Neuronal stem cell (in vitro differentiated cells): ENCODE data around the gene FOXL3.
A peak's percentile ranks its signal among the peaks of the same experiment; 100 is the strongest.
"Not testable (repeated sequence)": the region's sequence is repeated elsewhere in the genome, so short reads cannot be mapped to it uniquely, and the experiment has no call there.

Source experiments
- DNase-seq: peaks from one replicate; pipeline ENCODE4 v3.0.0-alpha.2; 2013; ENCODE audit warnings: low spot score
- H2AFZ ChIP-seq: one replicate; pipeline ENCODE4 v1.6.1; 2013; ENCODE audit warnings: mild to moderate bottlenecking, low read length, inconsistent platforms
- H2AK5ac ChIP-seq: 2 replicates; pipeline ENCODE4 v1.6.1; 2013; ENCODE audit warnings: low read depth, mild to moderate bottlenecking, inconsistent platforms, low read length, moderate library complexity, mixed read lengths
- H2BK120ac ChIP-seq: 2 replicates; pipeline ENCODE4 v1.6.1; 2013; ENCODE audit warnings: low read depth, mild to moderate bottlenecking, inconsistent platforms, low read length, moderate library complexity, mixed read lengths
- H2BK12ac ChIP-seq: one replicate; pipeline ENCODE4 v1.6.1; 2013; ENCODE audit warnings: low read length, inconsistent platforms
- H2BK15ac ChIP-seq: 2 replicates; pipeline ENCODE4 v1.6.1; 2013; ENCODE audit warnings: mild to moderate bottlenecking, low read length, inconsistent platforms, mixed read lengths
- H2BK5ac ChIP-seq: one replicate; pipeline ENCODE4 v1.6.1; 2013; ENCODE audit warnings: inconsistent platforms, mild to moderate bottlenecking, low read length, moderate library complexity
- H3K14ac ChIP-seq: one replicate; pipeline ENCODE4 v1.6.1; 2013; ENCODE audit warnings: low read length, inconsistent platforms
- H3K18ac ChIP-seq: 2 replicates; pipeline ENCODE4 v1.6.1; 2013; ENCODE audit warnings: low read length, inconsistent platforms
- H3K23ac ChIP-seq: 2 replicates; pipeline ENCODE4 v1.6.1; 2013; ENCODE audit warnings: low read depth, mild to moderate bottlenecking, mixed read lengths, low read length, inconsistent platforms; ENCODE audit not compliant: poor library complexity
- H3K27ac ChIP-seq: replicated peaks from 3 replicates; pipeline ENCODE4 v1.5.1; 2013; ENCODE audit warnings: low read length, inconsistent platforms
- H3K27me3 ChIP-seq, 3 experiments: 2 replicates each; pipeline ENCODE4 v1.6.1; 2013; ENCODE audit warnings: low read length in 3 of 3, mild to moderate bottlenecking in 2 of 3, inconsistent platforms in 1 of 3, low read depth in 1 of 3, mixed read lengths in 1 of 3, moderate library complexity in 1 of 3; ENCODE audit not compliant: control insufficient read depth in 3 of 3, insufficient read depth in 3 of 3
- H3K36me3 ChIP-seq, 2 donors: replicated peaks in 1 of 2; 2 replicates each; pipeline ENCODE4 v1.6.1; 2013; ENCODE audit warnings: low read length in 2 of 2; ENCODE audit not compliant: control insufficient read depth in 2 of 2, insufficient read depth in 2 of 2
- H3K4ac ChIP-seq: 2 replicates; pipeline ENCODE4 v1.6.1; 2013; ENCODE audit warnings: inconsistent platforms, mild to moderate bottlenecking, low read length, moderate library complexity
- H3K4me1 ChIP-seq, 2 donors: 1 replicate in 1 of 2; 2 replicates in 1 of 2; pipeline ENCODE4 v1.6.1; 2013; ENCODE audit warnings: low read length in 2 of 2, low read depth in 1 of 2; ENCODE audit not compliant: control insufficient read depth in 2 of 2, insufficient read depth in 1 of 2
- H3K4me2 ChIP-seq: one replicate; pipeline ENCODE4 v1.6.1; 2013; ENCODE audit warnings: mild to moderate bottlenecking, low read length, inconsistent platforms; ENCODE audit not compliant: insufficient read depth, poor library complexity, severe bottlenecking
- H3K4me3 ChIP-seq, 2 donors: 2 replicates each; pipeline ENCODE4 v1.5.1; 2013; ENCODE audit warnings: low read length in 2 of 2, mild to moderate bottlenecking in 2 of 2, inconsistent platforms in 1 of 2, moderate library complexity in 1 of 2
- H3K79me1 ChIP-seq: one replicate; pipeline ENCODE4 v1.6.1; 2013; ENCODE audit warnings: low read depth, mild to moderate bottlenecking, inconsistent platforms, low read length, moderate library complexity
- H3K9ac ChIP-seq: one replicate; pipeline ENCODE4 v1.6.1; 2013; ENCODE audit warnings: mild to moderate bottlenecking, low read depth, low read length, inconsistent platforms; ENCODE audit not compliant: poor library complexity
- H3K9me3 ChIP-seq, 2 donors: replicated peaks in 1 of 2; 2 replicates each; pipeline versions ENCODE3 to v1.6.1; 2013; ENCODE audit warnings: low read length in 2 of 2, mild to moderate bottlenecking in 2 of 2, inconsistent platforms in 1 of 2, low read depth in 1 of 2, mixed read lengths in 1 of 2, moderate library complexity in 1 of 2; ENCODE audit not compliant: control insufficient read depth in 2 of 2, insufficient read depth in 1 of 2
- H4K8ac ChIP-seq: one replicate; pipeline ENCODE4 v1.6.1; 2013; ENCODE audit warnings: low read depth, mild to moderate bottlenecking, inconsistent platforms, low read length, moderate library complexity
- H4K91ac ChIP-seq: one replicate; pipeline ENCODE4 v1.6.1; 2013; ENCODE audit warnings: low read length, low read depth, mild to moderate bottlenecking, inconsistent platforms; ENCODE audit not compliant: poor library complexity
- WGBS, 2 donors: extraction: QIAGEN DNeasy Blood & Tissue Kit; methylation state at CpG; one replicate each; pipeline ENCODE4 v1.1.7; 2013; ENCODE audit warnings: missing lambda C conversion rate in 2 of 2, mixed read lengths in 1 of 2; ENCODE audit not compliant: insufficient read length in 2 of 2, insufficient replicate concordance in 1 of 2; ENCODE audit errors: extremely low coverage in 2 of 2; 5-methylcytosine and 5-hydroxymethylcytosine counted together

The FOXL3 gene

DNA sequence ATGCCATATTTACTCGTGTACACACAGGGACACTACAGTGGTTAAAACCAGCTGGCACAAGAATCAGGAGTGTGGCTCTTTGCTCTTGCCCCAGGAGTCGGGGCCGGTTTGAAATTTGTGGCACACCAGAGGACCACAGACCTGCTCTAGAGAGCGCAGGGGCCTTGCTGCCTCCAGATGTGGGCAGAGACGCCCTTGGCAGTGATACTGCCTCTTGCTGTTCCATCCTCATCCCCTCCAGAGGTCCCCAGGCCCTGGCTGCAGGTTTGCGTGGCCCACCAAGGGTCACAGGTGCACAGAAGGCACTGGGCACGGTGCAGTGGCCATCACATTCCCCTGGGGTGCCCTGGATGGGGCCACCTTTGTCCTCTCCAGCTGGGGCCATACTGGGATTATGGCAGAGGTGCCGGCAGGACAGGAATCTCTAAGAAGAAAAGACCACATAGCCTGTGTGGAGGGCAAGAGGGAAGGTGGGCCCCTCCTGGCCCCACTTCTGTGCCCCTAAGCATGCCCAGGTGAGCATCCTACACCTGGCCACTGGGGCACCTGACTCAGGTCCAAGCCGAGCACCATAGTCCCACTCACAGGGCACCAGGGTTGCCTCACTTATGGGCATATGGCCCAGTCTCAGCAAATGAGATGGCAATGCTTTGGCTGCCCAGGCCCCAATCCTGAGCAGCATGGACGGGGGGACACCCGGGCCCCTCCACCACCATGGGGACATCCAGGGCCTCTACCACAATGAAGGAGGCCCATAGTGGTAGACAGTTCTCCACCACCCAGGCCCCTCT lies 45.6 kb downstream of the FOXL3 start:
- DNase-seq: no peak
- no CpG with 5 or more reads among the region's 11 CpGs for WGBS, 2 donors

DNA sequence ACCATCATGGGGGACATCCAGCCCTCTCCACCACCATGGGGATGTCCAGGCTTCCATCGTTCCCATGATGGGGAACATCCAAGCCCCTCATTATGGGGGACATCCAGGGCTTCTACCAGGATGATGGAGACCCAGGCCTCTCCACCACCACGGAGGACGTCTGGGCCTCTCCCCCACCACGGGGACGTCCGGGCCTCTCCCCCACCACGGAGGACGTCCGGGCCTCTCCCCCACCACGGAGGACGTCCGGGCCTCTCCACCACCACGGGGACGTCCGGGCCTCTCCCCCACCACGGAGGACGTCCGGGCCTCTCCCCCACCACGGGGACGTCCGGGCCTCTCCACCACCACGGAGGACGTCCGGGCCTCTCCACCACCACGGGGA lies 46.2 kb downstream of the FOXL3 start:
- not testable (repeated sequence) for H4K91ac ChIP-seq, H3K4me3 ChIP-seq, H3K14ac ChIP-seq, H2AFZ ChIP-seq, H3K4me2 ChIP-seq, H3K18ac ChIP-seq, H3K9me3 ChIP-seq, H3K23ac ChIP-seq, H2BK15ac ChIP-seq, H3K27ac ChIP-seq, H3K79me1 ChIP-seq, H3K4ac ChIP-seq, H2BK5ac ChIP-seq, DNase-seq, H3K9ac ChIP-seq, H4K8ac ChIP-seq, H2BK120ac ChIP-seq, H3K36me3 ChIP-seq, H2AK5ac ChIP-seq, H2BK12ac ChIP-seq
- peaks cover 0 to 15% of the 10 kb centered on the region in 2 donors for H3K4me1 ChIP-seq
- peaks cover 0 to 25% (median 9%) of the 10 kb centered on the region in 3 experiments for H3K27me3 ChIP-seq
- WGBS, 2 donors: no CpG with 5 or more reads among the region's 25 CpGs

More for the DNA sequence above, 45.6 kb downstream of the FOXL3 start:
- Histone ChIP-seq H3K23ac (peak overlapping the region; percentile 45), H4K8ac (no peak overlapping the region), H2AK5ac (peak overlapping the region; percentile 4), H3K4ac (no peak overlapping the region), H3K36me3 (peaks cover 0 to 5% of the 10 kb centered on the region in 2 donors), H2BK12ac (no peak overlapping the region), H3K9ac (no peak overlapping the region), H3K79me1 (peaks cover 6% of the 10 kb centered on the region), H3K14ac (no peak overlapping the region), H2BK120ac (no peak overlapping the region), H3K27ac (no peak overlapping the region), H3K18ac (peak overlapping the region; percentile 60), H3K4me3 (peak overlapping the region in 1 of 2 donors; percentile 57), H3K4me2 (no peak overlapping the region), H2BK15ac (no peak overlapping the region), H3K4me1 (peaks cover 0 to 17% of the 10 kb centered on the region in 2 donors), H2BK5ac (no peak overlapping the region), H4K91ac (no peak overlapping the region), H3K9me3 (peaks cover 0 to 9% of the 10 kb centered on the region in 2 donors), H3K27me3 (peaks cover 0 to 30% (median 11%) of the 10 kb centered on the region in 3 experiments), H2AFZ (no peak overlapping the region)

DNA sequence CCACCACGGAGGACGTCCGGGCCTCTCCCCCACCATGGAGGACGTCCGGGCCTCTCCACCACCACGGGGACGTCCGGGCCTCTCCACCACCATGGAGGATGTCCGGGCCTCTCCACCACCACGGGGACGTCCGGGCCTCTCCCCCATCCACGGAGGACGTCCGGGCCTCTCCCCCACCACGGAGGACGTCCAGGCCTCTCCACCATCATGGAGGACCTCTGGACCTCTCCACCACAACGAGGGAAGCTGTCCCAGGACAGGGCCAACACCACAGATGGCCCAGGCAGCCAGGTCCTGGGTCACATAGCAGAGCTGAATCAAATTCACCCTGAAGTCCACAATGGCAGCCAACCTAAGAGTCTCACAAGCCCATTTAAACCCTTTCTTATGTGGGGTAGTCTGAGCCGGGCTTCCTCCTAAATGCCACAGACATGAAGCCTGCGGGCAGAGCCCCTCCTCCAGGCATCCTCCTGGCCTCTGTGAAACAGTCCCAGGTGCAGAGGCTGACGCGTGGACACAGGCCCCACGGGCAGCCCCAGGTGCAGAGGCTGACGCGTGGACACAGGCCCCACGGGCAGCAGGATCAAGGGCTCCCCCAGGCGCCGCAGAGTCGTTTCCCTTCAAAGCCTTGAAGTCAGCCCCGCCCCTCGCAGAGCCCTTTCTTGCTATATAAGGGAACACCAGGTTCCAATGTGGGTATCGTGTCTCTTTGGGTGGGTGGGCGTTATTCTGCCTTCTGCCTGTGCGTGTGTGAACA lies 47.0 kb downstream of the FOXL3 start:
- Histone ChIP-seq H3K79me1 (peaks cover 6% of the 10 kb centered on the region), H2AK5ac (no peak overlapping the region), H3K18ac (peak overlapping the region; percentile 57), H3K27me3 (peaks cover 0 to 26% (median 8%) of the 10 kb centered on the region in 3 experiments), H2AFZ (no peak overlapping the region), H2BK5ac (peak overlapping the region; percentile 75), H3K27ac (no peak overlapping the region), H4K91ac (no peak overlapping the region), H2BK120ac (no peak overlapping the region), H3K9ac (no peak overlapping the region), H3K23ac (no peak overlapping the region), H3K4ac (no peak overlapping the region), H3K4me3 (no peak overlapping the region), H3K4me1 (peaks cover 0 to 14% of the 10 kb centered on the region in 2 donors), H3K9me3 (peaks cover 0 to 9% of the 10 kb centered on the region in 2 donors), H3K4me2 (no peak overlapping the region), H4K8ac (peak overlapping the region; percentile 17), H3K36me3 (peaks cover 0 to 5% of the 10 kb centered on the region in 2 donors), H3K14ac (no peak overlapping the region), H2BK15ac (no peak overlapping the region), H2BK12ac (peak overlapping the region; percentile 73)
- no CpG with 5 or more reads among the region's 34 CpGs for WGBS, 2 donors
- DNase-seq: no peak

DNA sequence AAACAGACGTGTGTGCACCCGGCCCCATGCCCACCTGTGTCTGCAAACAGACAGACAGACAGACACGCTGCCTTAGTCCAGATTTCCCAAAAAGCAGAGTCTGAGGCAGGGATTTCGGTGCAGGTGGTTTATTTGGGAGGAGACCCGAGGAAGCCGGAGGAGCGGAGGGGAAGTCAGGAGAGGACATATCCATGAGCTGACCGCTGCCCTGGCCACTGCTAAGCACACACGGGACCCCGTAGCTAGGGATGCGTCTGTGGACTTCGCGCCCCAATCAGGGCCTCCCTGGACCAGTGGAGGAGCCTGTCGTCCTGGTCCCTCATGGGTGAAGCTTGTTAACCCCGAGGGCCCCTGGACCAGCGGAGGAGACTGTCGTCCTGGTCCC lies 47.6 kb downstream of the FOXL3 start:
- peak overlapping the region; percentile 53 for H3K4ac ChIP-seq
- peak overlapping the region; percentile 71 for H3K14ac ChIP-seq
- H3K4me3 ChIP-seq: no peak overlapping the region
- peak overlapping the region; percentile 81 for H2BK15ac ChIP-seq
- H4K91ac ChIP-seq: no peak overlapping the region
- peak overlapping the region; percentile 75 for H2AK5ac ChIP-seq
- peak overlapping the region; percentile 80 for H3K23ac ChIP-seq
- no peak overlapping the region for H4K8ac ChIP-seq
- H2BK12ac ChIP-seq: peak overlapping the region; percentile 58
- no peak overlapping the region for H2AFZ ChIP-seq
- peak overlapping the region; percentile 71 for H3K18ac ChIP-seq
- peaks cover 6% of the 10 kb centered on the region for H3K79me1 ChIP-seq
- H3K4me2 ChIP-seq: no peak overlapping the region
- no CpG with 5 or more reads among the region's 17 CpGs for WGBS, 2 donors
- H3K9ac ChIP-seq: no peak overlapping the region
- DNase-seq: no peak
- no peak overlapping the region for H3K27ac ChIP-seq
- no peak overlapping the region for H2BK120ac ChIP-seq
- H2BK5ac ChIP-seq: peak overlapping the region; percentile 75
- H3K4me1 ChIP-seq: peaks cover 0 to 12% of the 10 kb centered on the region in 2 donors
- H3K36me3 ChIP-seq: peaks cover 0 to 5% of the 10 kb centered on the region in 2 donors
- H3K27me3 ChIP-seq: peaks cover 0 to 25% (median 6%) of the 10 kb centered on the region in 3 experiments
- H3K9me3 ChIP-seq: peaks cover 0 to 9% of the 10 kb centered on the region in 2 donors
